Brain pericyte (primary cell): ENCODE data around the gene ARHGAP29.
"Not testable (repeated sequence)": the region's sequence is repeated elsewhere in the genome, so short reads cannot be mapped to it uniquely, and the experiment has no call there.

Experiments
- DNase-seq: peaks from one replicate; pipeline ENCODE4 v3.0.0-alpha.2; 2012; ENCODE audit warnings: low read depth, low spot score

Gene ARHGAP29

DNA sequence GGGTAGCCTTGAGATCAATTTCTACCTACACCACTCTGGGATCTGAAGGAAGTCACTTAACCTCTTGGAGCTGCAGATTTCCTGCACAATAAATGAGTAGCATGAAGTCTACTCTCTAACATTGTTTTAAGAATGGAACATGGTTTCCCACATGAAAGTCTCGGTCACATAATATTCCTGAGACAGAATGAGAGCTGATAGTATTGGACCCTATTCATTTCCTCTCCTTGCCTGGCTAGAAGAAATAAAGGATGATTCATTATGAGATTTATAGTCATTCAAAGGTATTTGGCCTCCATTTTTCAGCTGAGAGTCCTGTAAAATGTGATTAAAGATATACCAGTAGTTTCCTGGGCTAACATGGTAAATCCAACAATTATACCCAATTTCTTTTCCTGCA is 56.7 kb downstream of the ARHGAP29 start:
- no peak for DNase-seq

DNA sequence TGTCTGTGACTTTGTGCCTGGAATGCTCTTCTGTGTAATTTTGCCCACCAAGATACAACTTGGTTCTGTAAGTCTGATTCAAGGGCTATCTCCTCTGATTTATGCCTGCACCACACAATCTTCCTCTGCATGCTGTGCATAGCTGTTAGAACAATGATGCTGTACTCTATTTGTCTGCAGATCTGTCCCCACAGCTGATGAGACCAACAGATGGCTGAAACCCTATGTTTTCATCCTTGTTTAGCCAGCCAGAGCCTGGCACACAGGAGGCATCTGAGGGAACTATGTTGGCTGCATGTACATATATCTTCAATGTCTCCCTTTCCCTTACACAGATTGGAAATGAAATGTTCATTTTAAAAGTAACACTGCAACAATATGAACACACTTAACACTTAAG is 58.5 kb downstream of the ARHGAP29 start:
- no peak for DNase-seq

DNA sequence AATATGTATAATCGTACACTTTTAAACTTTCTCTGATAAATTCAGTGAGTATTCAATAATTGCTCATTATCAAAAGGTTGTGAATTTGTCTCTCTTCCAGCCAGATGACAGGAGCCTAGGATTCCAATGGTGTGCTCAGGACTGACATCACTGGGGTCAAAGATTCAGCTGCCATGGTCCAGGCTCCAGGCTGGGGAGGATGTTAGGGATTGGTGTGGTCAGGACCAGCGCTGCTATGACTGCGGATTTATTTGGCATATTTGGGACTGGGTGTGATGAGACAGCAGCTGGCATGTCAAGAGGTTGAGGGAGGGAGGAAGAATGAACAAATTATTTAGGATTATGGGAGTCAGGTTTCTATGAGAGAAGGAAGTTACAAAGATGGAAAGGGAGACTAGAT is 68.3 kb downstream of the ARHGAP29 start:
- no peak for DNase-seq

DNA sequence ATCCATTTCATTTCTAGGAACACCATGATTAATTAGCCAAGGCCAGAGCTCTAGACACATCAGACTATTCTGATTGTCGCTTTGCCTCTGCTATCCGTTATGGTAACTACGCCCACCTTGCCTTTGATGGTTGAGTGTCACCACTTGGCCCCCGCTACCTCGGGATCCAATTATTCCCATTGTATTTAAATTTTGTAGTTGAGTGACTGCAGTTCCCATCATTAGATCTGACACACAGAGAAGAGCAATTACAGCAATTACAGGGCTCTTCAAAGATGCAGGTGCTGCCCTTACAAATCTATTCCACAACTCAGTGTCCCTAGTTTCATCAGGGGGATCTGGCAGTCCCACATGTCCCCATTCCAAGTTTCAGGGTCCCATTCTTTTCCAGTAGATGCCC is 71.5 kb downstream of the ARHGAP29 start:
- no peak for DNase-seq

DNA sequence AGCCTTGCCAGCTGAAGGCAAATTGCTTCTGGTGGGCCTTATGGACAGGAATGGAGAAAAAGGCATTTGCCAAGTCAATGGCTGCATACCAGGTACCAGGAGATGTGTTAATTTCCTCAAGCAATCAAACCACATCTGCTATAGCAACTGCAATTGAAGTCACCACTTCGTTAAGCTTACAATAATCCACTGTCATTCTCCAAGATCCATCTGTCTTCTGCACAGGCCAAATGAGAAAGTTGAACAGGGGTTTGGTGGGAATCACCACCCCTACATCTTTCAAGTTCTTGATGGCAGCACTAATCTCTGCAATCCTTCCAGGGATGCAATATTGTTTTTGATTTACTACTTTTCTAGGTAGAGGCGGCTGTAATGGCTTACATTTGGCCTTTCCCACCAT is 72.5 kb downstream of the ARHGAP29 start:
- not testable (repeated sequence) for DNase-seq

DNA sequence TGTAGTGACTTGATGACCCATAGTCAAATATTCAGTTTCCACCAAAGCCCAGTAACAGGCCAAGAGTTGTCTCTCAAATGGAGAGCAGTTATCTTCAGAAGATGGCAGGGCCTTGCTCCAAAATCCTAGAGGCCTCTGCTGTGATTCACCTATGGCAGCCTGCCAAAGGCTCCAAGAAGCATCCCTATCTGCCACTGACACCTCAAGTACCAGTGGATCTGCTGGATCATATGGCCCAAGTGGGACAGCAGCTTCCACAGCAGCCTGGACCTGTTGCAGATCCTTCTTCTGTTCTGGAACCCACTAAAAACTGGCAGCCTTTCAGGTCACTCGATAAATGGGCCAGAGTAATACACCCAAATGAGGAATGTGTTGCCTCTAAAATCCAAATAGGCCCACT is 73.3 kb downstream of the ARHGAP29 start:
- not testable (repeated sequence) for DNase-seq

DNA sequence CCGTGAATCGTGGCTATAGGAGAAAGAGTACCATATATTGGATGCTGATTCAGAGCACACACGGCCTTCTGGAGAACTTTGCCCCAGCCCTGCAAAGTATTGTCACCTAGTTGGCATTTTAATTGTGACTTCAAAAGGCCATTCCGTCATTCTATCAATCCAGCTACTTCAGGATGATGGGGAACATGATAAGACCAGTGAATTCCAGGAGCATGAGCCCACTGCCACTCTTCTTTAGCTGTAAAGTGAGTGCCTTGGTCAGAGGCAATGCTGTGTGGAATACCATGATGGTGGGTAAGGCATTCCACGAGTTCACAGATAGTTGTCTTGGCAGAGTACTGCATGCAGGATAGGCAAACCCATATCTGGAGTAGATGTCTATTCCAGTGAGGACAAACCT is 74.1 kb downstream of the ARHGAP29 start:
- not testable (repeated sequence) for DNase-seq

DNA sequence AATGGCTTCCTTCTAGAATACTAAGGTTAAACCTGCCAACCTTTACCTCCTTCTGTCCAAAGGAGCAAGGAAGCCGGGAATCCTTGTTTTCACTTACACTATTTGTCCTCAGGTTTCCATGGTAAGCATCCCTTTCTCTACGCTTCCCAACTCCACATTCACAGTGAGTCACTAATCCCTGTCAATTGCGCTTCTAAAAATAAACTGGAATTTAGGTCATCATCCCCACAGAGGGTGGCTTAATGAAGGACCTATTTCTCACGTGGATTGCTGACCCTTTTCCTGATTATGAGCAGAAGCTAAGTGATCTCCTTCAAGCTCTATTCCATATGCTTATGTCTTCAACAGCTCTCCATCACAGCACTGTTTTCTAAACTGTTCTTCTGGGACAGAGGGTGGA is 76.6 kb downstream of the ARHGAP29 start:
- peak; percentile 46 for DNase-seq

DNA sequence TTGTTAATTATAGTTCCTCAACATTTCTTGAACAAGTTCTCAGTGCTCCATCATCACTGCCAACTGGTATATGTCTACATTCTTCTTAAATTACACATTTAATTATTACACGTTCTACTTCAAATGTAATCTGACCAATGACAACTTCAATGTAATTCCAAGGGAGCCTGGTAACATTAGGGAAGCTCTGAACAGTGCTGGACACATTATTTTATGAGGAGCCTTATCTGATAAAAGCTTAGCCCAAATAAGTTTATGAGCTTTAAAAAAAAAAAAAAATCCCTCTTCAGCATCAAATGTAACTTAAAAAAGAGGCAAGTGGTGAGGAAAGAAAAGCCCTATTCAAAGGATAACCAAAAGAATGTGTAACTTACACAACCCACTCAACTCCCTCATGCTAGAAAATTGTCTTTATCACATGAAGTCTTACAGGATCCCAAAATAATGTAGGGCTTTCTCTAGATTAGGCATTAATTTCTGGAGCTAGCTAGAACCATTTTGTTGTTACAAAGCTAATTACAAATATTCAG is 81.2 kb downstream of the ARHGAP29 start:
- DNase-seq: no peak

DNA sequence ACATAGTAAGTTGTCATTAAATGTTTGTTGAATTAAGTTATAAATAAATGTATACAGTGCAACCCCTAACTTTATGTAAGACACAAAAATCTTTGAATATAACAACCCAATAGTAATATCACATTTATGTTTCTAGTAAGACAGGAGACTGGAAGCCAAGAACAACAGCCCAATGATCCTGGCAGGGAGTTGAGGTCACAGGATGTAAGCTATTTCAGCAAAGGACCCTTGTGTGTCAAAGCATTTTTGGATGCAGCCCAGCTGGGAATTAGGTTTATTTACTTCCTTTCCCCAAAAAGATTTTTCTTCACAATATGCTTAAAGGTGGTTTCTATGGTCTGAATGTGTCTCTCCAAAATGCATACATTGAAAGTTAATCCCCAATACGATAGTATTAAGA is 82.4 kb downstream of the ARHGAP29 start:
- peak; percentile 61 for DNase-seq

DNA sequence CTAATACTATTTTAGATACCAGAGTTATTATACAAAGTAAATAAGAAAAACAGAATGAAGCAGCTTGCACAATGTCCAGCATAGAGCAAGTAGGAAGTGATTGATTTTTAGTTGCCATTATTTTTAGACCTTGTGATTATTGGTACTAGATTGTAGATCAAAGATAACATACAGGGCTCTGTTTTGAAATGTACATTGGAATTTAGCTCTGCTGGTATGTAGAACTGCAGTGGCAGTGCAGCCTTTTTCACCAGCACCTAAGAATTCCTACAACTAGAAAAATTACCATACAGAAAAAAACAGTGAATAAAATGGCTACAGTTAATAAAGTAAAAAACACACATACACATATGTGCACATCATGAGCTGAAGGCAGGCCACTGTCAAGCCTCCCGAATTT is 84.3 kb downstream of the ARHGAP29 start:
- no peak for DNase-seq

DNA sequence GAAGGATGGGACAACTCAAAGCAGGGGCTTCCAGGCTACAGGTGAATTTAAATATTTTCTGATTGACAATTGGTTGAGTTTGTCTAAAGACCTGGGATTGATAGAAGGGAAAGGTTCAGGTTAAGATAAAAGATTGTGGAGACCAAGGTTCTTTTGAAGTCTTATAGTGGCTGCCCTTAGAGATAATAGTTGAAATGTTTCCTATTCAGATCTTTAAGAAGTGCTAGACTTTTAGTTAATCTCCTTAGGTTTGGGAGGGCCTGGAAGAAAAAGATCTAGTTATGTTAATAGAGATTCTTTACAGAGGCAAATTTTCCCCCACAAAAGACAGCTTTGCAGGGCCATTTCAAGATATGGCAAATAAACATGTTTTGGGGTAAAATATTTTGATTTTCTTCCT is 88.2 kb downstream of the ARHGAP29 start:
- DNase-seq: not testable (repeated sequence)

DNA sequence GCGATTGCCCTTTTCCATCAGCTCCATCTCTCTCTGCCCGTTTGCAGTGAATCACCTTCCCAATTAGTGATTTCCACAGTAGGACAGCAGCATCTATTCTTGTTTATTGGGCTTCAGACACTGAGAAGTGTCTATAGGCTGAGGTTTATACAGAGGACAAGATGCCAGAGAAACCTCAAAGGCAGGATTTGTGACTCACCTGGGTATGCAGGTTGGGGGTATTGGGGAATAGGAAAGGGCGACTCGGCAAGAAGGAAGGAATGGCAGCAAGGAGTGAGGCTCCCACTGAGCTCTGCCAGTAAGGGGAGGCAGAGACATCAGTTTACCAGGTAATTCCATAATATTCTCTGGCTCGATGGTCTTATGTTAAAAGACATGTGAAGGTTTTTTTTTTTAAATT is 91.1 kb downstream of the ARHGAP29 start:
- no peak for DNase-seq

DNA sequence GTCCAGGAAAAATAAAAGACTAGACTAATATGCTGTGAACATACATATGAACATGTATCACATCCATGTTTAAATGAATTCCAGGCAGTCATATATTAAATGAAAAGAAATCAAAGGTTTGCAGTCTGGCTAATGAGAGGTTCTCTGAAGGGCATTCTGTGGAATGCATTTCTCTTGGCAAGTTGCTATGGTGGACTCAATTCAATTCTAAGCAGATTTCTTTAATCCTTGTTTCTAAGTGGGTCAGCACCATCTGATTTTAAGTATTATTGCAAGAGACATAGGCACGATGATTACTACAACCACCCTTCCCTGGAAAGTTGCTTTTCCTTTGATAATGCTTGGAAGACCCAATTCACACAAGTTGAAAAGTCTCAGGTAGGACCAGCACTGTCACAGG is 92.5 kb downstream of the ARHGAP29 start:
- DNase-seq: no peak

DNA sequence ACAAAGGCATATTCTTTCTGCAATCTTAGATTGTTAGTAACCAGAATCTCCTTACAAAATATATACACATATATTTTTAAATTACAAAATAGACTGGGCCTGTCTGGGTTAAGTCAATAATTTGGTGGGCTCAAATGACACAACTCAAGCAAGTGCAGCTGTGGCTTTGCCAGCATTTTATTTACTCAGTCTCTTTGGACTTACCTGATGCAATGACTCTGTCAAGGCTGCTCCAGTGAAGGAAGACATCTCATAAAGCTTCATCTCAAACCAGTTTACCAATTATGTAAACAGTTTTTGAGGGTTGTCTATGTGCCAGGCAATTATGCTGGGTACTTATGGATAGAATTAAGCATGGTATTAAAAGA is 93.6 kb downstream of the ARHGAP29 start:
- DNase-seq: no peak

DNA sequence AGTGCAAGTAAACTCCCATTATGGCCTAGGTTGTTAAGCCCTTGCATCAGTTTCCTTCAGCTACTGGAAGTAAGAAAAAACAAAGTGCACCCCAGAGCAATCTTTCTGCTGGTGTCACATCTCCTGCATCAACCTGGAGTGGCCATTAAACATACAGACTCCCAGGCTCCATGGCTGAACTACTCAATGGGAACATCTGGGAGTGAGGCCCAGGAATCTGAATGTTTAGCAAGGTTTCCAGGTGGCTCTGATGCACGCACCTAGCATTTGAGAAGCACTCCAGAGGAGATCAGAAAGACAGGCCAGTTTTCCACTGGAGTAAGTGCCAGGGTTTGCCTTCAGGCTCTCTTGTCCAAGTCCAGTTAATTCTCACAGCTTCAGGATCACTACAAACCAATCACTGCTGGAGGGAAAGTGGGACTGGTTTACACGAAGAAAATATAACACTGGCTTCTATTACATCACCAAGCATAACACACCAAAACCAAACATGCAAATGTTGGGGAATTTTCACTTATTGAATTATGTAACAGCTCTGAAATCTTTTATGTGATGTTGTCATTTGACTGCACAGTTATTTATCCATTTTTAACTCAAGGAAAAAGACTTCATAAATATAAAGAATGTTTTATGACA is 94.1 kb downstream of the ARHGAP29 start:
- no peak for DNase-seq

DNA sequence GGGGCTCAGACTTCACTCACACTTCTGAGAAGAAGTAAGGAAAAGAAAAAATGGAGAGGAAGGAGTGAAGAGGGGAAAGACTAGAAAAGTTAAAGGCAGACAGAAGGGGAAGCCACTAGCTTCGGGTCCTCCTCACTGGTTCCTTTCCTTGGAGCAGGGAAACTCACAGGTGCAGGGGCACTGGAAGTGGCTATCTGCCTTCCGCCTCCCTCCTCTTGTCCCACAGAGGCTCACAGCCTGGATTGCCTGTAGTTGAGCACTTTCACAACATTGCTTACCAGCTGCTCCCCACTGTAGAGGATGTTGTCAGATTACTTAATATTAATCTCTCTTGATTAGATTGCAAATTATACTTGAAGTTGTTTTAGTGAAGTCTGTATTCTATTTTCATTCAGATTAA is 94.8 kb downstream of the ARHGAP29 start:
- no peak for DNase-seq

DNA sequence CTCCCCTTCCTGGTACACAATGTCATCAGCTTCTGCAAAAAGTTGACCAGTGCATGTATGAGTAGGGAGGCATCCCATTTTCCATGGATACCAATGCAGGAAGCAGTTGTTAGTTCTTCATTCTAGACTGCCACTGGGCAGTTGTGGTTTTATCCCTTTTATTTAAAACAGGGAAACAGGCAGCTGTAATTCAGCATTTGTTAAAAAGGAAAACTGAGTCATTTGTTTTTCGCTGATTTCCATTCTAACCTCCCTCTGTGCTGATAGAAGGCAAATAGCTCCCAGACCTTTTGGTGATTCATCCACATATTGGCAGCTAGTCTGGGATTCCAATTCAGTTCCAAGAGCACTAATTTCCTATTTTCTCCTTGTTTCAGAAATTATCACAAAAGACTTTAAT is 95.4 kb downstream of the ARHGAP29 start:
- peak; percentile 32 for DNase-seq

DNA sequence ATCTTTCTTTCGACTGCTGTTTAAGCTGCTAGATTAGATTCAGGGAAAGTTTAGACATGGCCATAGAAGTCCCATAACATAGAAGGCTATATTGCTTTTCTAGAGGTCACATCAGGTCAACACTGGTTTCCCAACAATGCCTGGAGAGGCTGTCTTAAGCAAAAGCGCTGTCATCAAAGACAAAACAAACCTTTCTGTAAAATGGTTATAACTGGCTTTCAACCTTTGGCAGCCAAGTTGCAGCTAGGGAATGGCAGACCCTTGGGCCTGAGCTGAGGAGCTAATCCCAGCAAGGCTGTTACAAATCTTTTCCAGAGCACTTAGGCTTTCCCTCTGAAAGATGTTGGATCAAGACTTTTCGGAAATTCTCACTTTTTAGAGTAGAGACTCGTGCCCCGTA is 105.3 kb downstream of the ARHGAP29 start:
- DNase-seq: no peak

DNA sequence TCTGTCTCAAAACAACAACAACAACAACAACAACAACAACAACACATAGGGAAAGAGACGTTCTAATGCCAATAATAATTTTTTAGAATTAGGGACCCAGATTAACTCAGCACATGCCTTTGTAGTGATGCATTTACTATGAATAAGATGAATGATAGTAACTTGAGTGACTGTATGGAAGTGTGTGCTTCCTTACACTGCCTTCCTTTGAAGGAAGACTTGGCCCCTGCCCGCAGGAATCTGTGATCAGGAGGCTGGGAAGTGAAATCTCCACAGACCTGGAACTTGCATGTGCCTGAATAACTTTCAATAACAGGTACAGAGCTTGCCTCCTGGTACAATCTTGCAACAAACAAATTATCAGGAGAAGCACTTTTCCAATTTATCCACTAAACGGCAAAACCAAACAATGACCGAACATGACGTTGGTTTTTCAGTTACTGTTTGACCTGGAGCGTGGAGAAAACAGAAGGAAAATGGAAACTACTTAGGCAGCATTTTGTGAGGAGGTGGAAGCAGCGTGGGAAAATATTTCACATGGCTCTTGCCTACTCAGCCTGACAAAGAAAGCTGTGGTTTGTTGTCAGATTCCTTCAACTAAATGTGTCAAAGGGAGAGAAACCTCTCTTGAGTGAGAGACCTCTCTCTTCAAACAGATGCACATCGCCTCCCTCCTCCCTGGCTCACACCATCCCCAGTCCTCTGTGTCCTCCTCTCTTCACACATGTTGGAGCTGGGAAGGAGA is 106.4 kb downstream of the ARHGAP29 start:
- DNase-seq: peak; percentile 70

DNA sequence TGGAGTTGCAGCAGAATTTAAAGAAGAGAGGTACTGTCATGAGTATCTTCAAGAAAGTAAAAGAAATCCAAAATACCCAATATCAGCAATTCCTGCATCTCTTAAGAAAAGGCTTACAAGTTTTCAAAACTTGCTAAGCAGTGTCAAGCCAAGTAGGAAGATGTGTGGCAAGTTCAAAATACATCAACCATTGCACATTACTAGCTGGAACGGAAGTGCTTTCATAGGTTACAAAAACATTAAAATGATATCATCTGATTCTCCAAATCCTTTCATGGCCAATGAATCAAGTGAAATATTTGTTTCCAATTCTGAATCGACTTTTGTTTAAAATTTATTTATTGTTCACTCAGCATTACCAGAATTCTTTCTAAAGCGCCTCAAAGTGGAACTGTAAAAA is 110.7 kb downstream of the ARHGAP29 start:
- no peak for DNase-seq

DNA sequence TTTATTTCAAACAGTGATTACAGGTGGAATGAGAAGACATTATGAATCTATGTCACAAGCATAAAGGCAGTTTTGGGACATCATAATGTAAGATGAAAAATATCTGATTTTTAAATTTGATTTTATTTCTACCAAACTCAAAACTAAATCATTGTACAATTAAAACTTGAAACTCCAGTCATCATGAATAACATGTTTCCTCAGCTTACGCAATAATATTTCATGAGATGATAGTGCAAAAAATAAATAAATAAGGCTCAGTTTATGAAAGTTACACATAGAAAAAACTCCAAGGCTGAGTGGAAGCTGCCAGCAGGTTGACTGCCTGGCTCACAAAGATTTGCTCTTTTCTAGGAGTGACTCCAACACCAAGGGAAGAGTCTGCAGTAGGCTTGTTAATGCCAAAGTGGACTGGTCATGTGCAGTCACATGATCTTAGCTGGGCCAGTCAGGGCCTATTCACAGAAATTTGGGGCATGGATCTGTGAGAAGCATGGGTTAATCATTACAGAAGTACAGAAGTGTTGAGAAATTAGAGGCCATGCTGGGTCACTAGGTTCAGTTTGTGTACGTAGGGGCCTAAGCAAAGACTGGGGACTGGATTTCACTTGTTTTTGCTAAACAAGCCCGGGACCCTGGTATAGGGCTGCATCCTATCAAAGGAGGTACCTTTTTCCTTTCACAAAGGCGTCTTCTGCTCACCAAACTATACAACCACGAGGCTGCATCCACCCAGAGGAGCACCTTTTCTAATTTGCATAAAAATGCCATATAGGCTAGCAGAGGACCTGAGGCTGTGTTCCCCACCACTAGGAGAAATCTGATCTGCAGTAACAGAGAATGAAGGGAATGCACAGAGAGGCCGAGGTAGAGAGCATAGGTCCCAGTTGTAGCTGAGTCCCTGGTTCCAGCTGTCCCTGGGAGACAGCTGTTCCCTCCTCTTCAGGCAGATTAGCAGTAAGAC is 111.6 kb downstream of the ARHGAP29 start:
- DNase-seq: no peak
